Spleen (tissue), 7 donors: Measurements from ENCODE around the gene CFAP20DC.

Experiments
- POLR2A ChIP-seq, 3 donors: fragments of 450-650 bp; IDR thresholded peaks; one replicate each; pipeline ENCODE4 v1.5.1; 2017; ENCODE audit warnings: antibody characterized with exemption in 3 of 3, mild to moderate bottlenecking in 1 of 3
- POLR2AphosphoS5 ChIP-seq, 3 donors: sonication (generic); formaldehyde crosslinking; IDR thresholded peaks; one replicate each; pipeline ENCODE4 v1.5.1; 2017; ENCODE audit warnings: antibody characterized with exemption in 3 of 3
- TF ChIP-seq, protein P1 (sequence below), 11 experiments: fragments of 200-600 bp in 7 of 11; fragments of 450-650 bp in 4 of 11; sonication (generic) in 4 of 11; IDR thresholded peaks in 8 of 11; conservative IDR thresholded peaks in 3 of 11; 1 replicate in 7 of 11; 2 replicates in 4 of 11; pipeline versions ENCODE4 v1.4.0 to v1.8.0; 2016 to 2021; ENCODE audit warnings: antibody characterized with exemption in 11 of 11, inconsistent platforms in 4 of 11, mild to moderate bottlenecking in 1 of 11
- donor health status: DM: no; HTN: no; CAD: no; lungs with moderate emphysema.
- donor health status: DM: no; HTN: no; CAD: no.
- donor health status: DM: no; HTN: no; CAD: no.

DNA sequence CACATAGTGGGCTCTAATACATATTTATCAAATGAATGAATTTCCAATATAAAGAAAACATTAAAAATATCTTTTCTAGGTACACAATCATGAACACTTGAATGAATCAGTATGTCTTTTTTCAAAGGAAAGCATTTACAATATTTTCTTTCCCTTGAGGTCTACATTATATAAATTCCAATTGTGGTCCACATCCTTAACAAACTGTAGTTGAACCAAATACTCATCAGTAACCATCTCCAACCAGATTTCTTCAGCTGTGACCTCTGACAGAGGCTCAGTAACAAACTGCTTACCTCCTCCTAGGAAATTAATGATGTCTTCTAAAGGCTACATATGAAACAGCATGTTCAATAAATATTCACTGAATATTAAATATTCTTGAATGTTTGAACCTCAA is 58.8 kb downstream of the CFAP20DC start:
- TF ChIP-seq POLR2A (IDR thresholded peaks at IDR 0.05) (no peak), POLR2AphosphoS5 (IDR thresholded peaks at IDR 0.05) (no peak)
- TF ChIP-seq, protein P1, sequence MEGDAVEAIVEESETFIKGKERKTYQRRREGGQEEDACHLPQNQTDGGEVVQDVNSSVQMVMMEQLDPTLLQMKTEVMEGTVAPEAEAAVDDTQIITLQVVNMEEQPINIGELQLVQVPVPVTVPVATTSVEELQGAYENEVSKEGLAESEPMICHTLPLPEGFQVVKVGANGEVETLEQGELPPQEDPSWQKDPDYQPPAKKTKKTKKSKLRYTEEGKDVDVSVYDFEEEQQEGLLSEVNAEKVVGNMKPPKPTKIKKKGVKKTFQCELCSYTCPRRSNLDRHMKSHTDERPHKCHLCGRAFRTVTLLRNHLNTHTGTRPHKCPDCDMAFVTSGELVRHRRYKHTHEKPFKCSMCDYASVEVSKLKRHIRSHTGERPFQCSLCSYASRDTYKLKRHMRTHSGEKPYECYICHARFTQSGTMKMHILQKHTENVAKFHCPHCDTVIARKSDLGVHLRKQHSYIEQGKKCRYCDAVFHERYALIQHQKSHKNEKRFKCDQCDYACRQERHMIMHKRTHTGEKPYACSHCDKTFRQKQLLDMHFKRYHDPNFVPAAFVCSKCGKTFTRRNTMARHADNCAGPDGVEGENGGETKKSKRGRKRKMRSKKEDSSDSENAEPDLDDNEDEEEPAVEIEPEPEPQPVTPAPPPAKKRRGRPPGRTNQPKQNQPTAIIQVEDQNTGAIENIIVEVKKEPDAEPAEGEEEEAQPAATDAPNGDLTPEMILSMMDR (IDR thresholded peaks at IDR 0.05 in 8 of 11, conservative IDR thresholded peaks at IDR 0.05 in 3 of 11) = no peak
